Panc1 (cell line): Measurements from ENCODE around the gene LRFN2. TPM values are rescaled to one million over a fixed set of nuclear protein-coding genes. Genes with fewer than 3 reads are reported as not detected.

Source experiments
- ATAC-seq: fragments of 200-7000 bp; cut with Tn5 transposase; 2 replicates; pipeline ENCODE4 v1.9.1; 2020; ENCODE audit warnings: mild to moderate bottlenecking, moderate library complexity
- BruUV-seq: library from RNA; stranded (reverse); fragments of 400-500 nt; replicated peaks from 2 replicates; lab custom pipeline; 2021; lab: Mats Ljungman, UMichigan
- CTCF ChIA-PET: fragments of 300-600 bp; sonication (Branson Sonifier 250); formaldehyde crosslinking; loops from one replicate; lab custom pipeline; 2022; ENCODE audit warnings: antibody characterized with exemption; lab: Charles Lee
- POLR2A ChIA-PET: fragments of 300-600 bp; sonication (Branson Sonifier 250); formaldehyde crosslinking; loops from one replicate; lab custom pipeline; 2022; ENCODE audit warnings: antibody characterized with exemption; lab: Charles Lee
- DNase-seq: peaks from one replicate; pipeline ENCODE4 v3.0.0-alpha.2; 2010; ENCODE audit warnings: low read depth, low spot score
- H3K27ac ChIP-seq: 2 replicates; pipeline ENCODE4 v1.5.1; 2011; ENCODE audit warnings: mild to moderate bottlenecking, low read length, inconsistent platforms
- H3K27me3 ChIP-seq: fragments of 200-500 bp; sonication (Bioruptor generic); 2 replicates; pipeline ENCODE4 v1.6.0; 2014; ENCODE audit warnings: low read length, inconsistent platforms; ENCODE audit not compliant: control insufficient read depth, insufficient read depth
- H3K36me3 ChIP-seq: fragments of 200-500 bp; sonication (Bioruptor generic); 2 replicates; pipeline ENCODE4 v1.5.1; 2014; ENCODE audit warnings: inconsistent platforms, mild to moderate bottlenecking, low read length, moderate library complexity; ENCODE audit not compliant: control insufficient read depth, insufficient read depth
- H3K4me1 ChIP-seq: 2 replicates; pipeline ENCODE4 v1.5.1; 2011; ENCODE audit warnings: inconsistent platforms, mild to moderate bottlenecking, low read length, moderate library complexity; ENCODE audit not compliant: control insufficient read depth, insufficient read depth
- H3K4me3 ChIP-seq, 2 experiments: 2 replicates each; pipeline ENCODE4 v1.5.1; 2011 to 2012; ENCODE audit warnings: low read depth in 2 of 2, low read length in 2 of 2, mild to moderate bottlenecking in 2 of 2, inconsistent platforms in 1 of 2, moderate library complexity in 1 of 2
- H3K9me3 ChIP-seq: fragments of 200-500 bp; sonication (Bioruptor generic); 2 replicates; pipeline ENCODE4 v1.5.1; 2014; ENCODE audit warnings: low read depth, mild to moderate bottlenecking, inconsistent platforms, low read length, moderate library complexity; ENCODE audit not compliant: control insufficient read depth, insufficient read depth
- CTCF ChIP-seq: fragments of 450-650 bp; IDR thresholded peaks from 2 replicates; pipeline ENCODE4 v1.5.1; 2017; ENCODE audit warnings: mild to moderate bottlenecking
- POLR2AphosphoS5 ChIP-seq: IDR thresholded peaks from 2 replicates; pipeline ENCODE4 v1.6.1; 2012; ENCODE audit warnings: mild to moderate bottlenecking, low read depth, low read length, moderate library complexity
- REST ChIP-seq, 2 experiments: IDR thresholded peaks; 2 replicates each; pipeline ENCODE4 v1.6.1; 2011 to 2012; ENCODE audit warnings: low read depth in 2 of 2, control low read depth in 1 of 2, low read length in 1 of 2, mild to moderate bottlenecking in 1 of 2, moderate library complexity in 1 of 2; ENCODE audit not compliant: insufficient read depth in 1 of 2
- SIN3A ChIP-seq: IDR thresholded peaks from 2 replicates; pipeline ENCODE4 v1.6.1; 2012; ENCODE audit warnings: low read depth, mild to moderate bottlenecking, low read length, moderate library complexity, borderline replicate concordance; ENCODE audit not compliant: insufficient read depth
- TCF7L2 ChIP-seq: IDR thresholded peaks from 2 replicates; pipeline ENCODE4 v1.6.1; 2011; ENCODE audit warnings: mild to moderate bottlenecking, low read depth, low read length, inconsistent platforms
- in situ Hi-C: cut with HindIII; loops from 2 replicates; pipeline ENCODE4 v1.10.0; 2016; ENCODE audit warnings: low sequenced_read_pairs, low pct_unique_long_range_greater_than_20kb
- intact Hi-C: fragments of 100-400 bp; cut with micrococcal nuclease; formaldehyde crosslinking; loops from one replicate; pipeline ENCODE4 v1.10.0; 2022; ENCODE audit not compliant: unreplicated experiment
- total RNA-seq: library from RNA; stranded (reverse); gene quantifications from one replicate; pipeline ENCODE4 v1.2.1, GENCODE V29; 2021; ENCODE audit not compliant: unreplicated experiment

LRFN2 gene
- total RNA-seq, 1 experiment from 2014 or later, result 0.05 TPM

- intact Hi-C loops, result no loop called here
- H3K4me3 ChIP-seq, result no peak overlapping the region
- DNase-seq, result no peak
- H3K9me3 ChIP-seq, result no peaks in the 10 kb centered on the region
- no peaks in the 10 kb centered on the region for H3K4me1 ChIP-seq
- no peak overlapping the region for H3K27ac ChIP-seq
- TF ChIP-seq REST (IDR thresholded peaks at IDR 0.05; ENCODE audit: insufficient read depth in 1 of 2, low read depth in 2 of 2, low read length in 1 of 2) (no peak), TCF7L2 (no peak), SIN3A (no peak), POLR2AphosphoS5 (no peak), CTCF (no peak)
- ChIA-PET POLR2A (interaction anchor here (0.6 kb wide), 1 partner anchor 617 kb away, joined by 3 read pairs; the partner anchor contains the start of gene NFYA), CTCF (no interaction called here)
- no peak for ATAC-seq
- no TSS peak for BruUV-seq
- in situ Hi-C loops, result no loop called here
- H3K27me3 ChIP-seq, result no peaks in the 10 kb centered on the region; the same call in 1 of the 2 replicates
- no peaks in the 10 kb centered on the region for H3K36me3 ChIP-seq
These were observed 131.3 kb downstream of the LRFN2 start for GRCh38 chr6:40455686-40456389.

DNA sequence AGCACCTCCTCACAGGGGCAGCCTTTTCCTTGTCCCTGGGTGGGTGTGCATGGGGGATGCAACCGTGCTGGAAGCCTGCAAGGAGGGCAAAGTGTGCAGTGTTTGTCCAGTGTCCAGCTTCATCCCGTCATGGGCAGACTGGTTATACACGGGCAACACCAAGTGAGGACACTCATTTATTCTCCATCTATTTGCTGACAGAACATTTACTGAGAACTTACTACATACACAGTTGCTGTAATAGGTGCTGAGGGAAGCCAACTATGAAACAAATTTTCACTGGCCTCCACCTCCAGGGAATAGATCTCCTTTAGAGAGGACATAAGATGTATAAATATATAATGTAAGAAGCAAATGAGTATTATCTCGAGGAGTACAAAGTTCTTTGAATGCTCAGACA is 136.7 kb downstream of the LRFN2 start:
- CTCF ChIA-PET, result no interaction called here

DNA sequence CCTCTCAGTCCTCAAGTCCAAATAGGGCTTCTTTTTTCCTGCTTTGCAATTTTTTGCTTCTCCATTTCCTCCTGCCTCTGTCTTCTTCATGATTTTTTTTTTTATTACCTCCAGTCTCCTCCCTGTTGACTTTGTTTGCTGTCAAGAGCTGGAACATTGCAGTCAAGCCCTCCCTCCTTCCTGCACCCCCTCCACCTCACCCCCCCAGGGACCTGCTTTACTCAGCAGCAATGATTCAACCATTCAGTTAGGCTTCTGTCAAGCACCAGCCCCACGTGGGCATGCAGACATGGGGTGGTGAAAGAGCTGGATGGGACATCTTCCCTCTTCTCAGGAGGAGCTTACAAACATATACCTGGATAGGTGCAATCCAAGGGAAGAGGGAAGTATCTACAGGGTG is 142.4 kb downstream of the LRFN2 start:
- ChIA-PET CTCF (no interaction called here), POLR2A (no interaction called here)
- ATAC-seq, result no peak

More for the DNA sequence above, 136.7 kb downstream of the LRFN2 start:
- no peaks in the 10 kb centered on the region for H3K4me1 ChIP-seq
- ATAC-seq (no peak), DNase-seq (no peak)
- H3K36me3 ChIP-seq, result no peaks in the 10 kb centered on the region; the same call in 1 of the 2 replicates
- TF ChIP-seq SIN3A, result no peak
- intact Hi-C loops (no loop called here), in situ Hi-C loops (no loop called here)
- no TSS peak for BruUV-seq
- POLR2A ChIA-PET, result no interaction called here
- H3K9me3 ChIP-seq, result no peaks in the 10 kb centered on the region
- no peak overlapping the region for H3K4me3 ChIP-seq
- no peaks in the 10 kb centered on the region; the same call in 1 of the 2 replicates for H3K27me3 ChIP-seq
- H3K27ac ChIP-seq, result no peak overlapping the region

More for the DNA sequence above, 142.4 kb downstream of the LRFN2 start:
- H3K4me1 ChIP-seq, result no peaks in the 10 kb centered on the region
- H3K27ac ChIP-seq, result no peak overlapping the region
- in situ Hi-C loops (no loop called here), intact Hi-C loops (no loop called here)
- BruUV-seq, result no TSS peak
- TF ChIP-seq TCF7L2 (no peak), REST (IDR thresholded peaks at IDR 0.05; ENCODE audit: insufficient read depth in 1 of 2, low read depth in 2 of 2, low read length in 1 of 2) (no peak), CTCF (no peak), SIN3A (no peak), POLR2AphosphoS5 (no peak)
- H3K4me3 ChIP-seq, result no peak overlapping the region
- DNase-seq, result no peak
- no peaks in the 10 kb centered on the region; the same call in 1 of the 2 replicates for H3K36me3 ChIP-seq
- H3K9me3 ChIP-seq, result no peaks in the 10 kb centered on the region
- no peaks in the 10 kb centered on the region; the same call in 1 of the 2 replicates for H3K27me3 ChIP-seq
